D721Med (cell line): ENCODE data around the gene TBC1D1.

Experiments used
- DNase-seq: peaks from one replicate; pipeline ENCODE4 v3.0.0; 2011; ENCODE audit warnings: low spot score; ENCODE audit not compliant: insufficient read length
- FAIRE-seq: peaks from 2 replicates; lab custom pipeline; 2011; peaks lifted over from hg19 to GRCh38; lab: Jason Lieb, UNC
- TF ChIP-seq, protein P1 (sequence below): IDR thresholded peaks from 2 replicates; pipeline ENCODE4 v1.5.1; 2012; ENCODE audit warnings: mild to moderate bottlenecking, control low read depth; ENCODE audit not compliant: insufficient read depth; ENCODE audit errors: missing control alignments

Gene TBC1D1

DNA sequence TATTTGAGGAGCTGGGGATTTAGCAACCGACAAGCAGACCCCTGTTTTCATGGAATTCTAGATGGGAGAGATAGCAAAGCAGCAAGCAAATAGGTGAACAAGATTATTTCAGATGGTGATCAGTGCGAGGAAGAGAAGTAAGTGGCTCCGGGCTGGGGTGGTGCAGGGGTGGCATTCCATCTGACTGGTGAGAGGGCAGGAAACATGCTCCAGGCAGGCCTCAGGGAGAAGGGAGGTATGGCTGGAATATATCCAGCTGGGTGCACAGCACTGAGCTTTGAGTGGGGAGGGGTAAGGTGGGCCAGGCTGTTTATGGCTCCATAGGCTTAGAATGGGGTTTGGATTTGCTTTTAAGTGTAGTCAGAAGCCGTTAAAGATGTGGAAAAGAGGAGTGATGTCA is 90.5 kb downstream of the TBC1D1 start:
- TF ChIP-seq, protein P1, sequence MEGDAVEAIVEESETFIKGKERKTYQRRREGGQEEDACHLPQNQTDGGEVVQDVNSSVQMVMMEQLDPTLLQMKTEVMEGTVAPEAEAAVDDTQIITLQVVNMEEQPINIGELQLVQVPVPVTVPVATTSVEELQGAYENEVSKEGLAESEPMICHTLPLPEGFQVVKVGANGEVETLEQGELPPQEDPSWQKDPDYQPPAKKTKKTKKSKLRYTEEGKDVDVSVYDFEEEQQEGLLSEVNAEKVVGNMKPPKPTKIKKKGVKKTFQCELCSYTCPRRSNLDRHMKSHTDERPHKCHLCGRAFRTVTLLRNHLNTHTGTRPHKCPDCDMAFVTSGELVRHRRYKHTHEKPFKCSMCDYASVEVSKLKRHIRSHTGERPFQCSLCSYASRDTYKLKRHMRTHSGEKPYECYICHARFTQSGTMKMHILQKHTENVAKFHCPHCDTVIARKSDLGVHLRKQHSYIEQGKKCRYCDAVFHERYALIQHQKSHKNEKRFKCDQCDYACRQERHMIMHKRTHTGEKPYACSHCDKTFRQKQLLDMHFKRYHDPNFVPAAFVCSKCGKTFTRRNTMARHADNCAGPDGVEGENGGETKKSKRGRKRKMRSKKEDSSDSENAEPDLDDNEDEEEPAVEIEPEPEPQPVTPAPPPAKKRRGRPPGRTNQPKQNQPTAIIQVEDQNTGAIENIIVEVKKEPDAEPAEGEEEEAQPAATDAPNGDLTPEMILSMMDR = no peak
- no peak for FAIRE-seq
- DNase-seq = no peak

DNA sequence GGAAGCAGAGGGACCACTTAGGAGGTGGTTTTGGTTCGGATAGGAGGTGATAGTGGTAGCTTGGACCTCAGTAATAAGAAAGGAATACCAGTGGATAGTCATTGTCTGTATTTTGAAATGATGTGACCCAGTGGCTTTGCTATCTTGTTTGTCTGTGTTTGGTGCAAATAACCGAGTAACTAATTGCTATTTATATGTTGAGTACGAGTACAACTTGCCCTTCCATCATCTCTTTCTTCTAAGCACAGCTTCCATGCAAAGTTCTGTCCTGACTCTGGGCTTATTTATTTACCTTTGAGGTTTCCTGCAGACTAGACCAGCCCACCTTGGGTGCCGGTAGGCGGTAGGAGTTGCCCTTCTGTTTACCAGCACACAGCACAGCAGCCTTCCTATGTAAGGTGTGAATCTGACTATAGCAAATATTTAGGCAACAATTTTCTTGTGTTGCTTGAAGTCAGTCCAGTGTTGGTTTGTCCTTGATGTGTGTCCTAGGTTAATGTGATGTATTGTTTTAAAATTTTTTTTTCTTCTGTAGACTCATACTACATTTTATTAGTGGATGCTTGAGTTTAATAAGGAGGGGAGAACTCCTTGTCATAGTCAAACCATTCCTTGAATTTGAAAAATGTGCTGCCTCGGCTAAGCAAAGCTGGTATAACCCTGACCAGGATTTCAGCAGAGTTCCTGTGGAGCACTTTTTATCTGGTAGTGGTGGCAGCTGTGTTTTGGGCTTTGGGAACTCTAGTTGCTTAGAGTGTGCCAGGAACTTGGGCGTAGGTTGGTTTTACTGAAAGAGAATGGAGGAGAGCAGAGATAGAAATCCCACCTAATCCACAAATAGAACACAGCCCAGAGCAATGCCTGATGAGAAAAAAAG is 91.2 kb downstream of the TBC1D1 start:
- FAIRE-seq (no peak), DNase-seq (no peak)
- TF ChIP-seq, protein P1 = no peak

DNA sequence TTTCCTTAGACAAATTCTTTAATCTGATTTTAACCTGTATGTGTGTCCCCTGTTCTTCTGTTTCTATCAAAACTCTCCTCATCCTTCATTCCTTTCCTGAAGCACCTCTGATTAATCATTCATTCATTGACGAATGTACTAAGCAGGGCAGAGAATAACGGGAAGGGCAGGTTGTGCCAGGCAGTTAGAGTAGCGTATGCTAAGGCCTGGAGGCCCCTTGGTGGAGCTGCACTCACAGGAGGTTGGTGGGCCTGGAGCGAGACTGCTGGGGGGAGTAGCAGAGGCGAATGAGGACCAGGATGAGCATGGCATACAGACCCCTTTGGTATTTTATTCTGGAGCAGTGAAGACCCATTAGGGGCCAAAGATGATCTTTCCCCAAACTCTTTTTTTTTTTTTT is 91.9 kb downstream of the TBC1D1 start:
- TF ChIP-seq, protein P1 = no peak
- FAIRE-seq (no peak), DNase-seq (no peak)

DNA sequence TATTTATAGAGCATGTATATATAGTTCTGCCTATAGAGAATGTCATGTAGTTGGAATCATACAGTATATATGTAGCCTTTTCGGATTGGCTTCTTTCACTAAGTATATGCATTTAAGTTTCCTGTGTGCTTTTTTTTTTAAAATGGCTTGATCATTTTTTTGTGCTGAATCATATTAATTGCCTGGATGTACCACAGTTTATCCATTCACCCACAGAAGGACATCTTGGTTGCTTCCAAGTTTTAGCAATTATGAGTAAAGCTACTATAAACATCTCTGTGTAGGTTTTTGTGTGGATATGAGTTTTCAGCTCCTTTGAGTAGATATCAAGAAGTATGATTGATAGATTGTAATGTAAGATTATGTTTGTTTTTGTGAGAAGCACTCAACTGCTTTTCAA is 93.1 kb downstream of the TBC1D1 start:
- no peak for FAIRE-seq

DNA sequence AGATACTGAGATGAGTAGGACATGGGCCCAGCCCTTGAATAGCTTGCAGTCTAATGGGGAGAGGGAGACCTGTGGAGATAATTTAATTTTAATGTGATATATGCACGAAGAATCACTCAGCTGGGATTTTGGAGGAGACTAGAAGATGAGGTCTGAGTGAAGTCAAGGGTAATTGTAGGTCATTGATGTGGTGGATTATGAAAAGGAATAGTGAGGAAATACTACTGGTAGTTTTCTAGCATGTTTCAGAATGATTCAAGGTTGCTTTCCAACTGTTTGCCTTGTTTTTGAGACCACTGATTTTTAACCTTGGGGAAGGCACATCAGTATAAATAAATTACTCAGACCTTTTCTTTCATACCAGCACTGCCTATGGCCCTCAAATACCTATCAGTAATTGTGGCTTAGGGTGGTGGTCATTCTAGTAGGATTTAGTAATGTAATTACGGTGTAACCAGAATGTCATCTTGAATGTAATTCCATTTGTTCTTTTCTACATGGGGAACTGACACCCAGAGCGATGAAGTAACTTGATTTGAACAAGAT is 94.9 kb downstream of the TBC1D1 start:
- TF ChIP-seq, protein P1 = no peak
- FAIRE-seq = no peak
- DNase-seq = no peak

More for the DNA sequence above, 93.1 kb downstream of the TBC1D1 start:
- TF ChIP-seq, protein P1 = no peak
- DNase-seq = no peak

DNA sequence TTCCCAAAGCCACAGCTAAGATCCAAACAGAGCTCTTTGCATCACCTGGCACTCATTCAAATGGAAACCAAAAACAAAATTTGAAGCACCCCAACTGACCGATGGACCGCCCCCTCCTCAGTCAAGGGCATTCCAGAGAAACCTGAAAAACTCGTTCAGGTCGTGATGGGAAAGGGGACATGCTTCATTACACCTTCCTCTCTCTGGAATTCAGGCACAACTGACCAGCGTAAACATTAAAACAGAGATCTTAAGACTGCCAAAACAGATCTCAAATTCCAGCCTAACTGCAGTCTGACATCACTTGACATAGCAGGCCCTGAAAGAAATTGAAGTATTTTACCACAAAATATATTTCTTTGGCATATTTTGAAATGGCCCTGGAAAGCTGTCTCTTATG is 97.8 kb downstream of the TBC1D1 start:
- no peak for FAIRE-seq
- TF ChIP-seq, protein P1 = no peak
- DNase-seq = no peak
